Measurements from ENCODE around the gene KRTAP5-9.
"Not testable (repeated sequence)": the region's sequence is repeated elsewhere in the genome, so short reads cannot be mapped to it uniquely, and the experiment has no call there.

The KRTAP5-9 gene

DNA sequence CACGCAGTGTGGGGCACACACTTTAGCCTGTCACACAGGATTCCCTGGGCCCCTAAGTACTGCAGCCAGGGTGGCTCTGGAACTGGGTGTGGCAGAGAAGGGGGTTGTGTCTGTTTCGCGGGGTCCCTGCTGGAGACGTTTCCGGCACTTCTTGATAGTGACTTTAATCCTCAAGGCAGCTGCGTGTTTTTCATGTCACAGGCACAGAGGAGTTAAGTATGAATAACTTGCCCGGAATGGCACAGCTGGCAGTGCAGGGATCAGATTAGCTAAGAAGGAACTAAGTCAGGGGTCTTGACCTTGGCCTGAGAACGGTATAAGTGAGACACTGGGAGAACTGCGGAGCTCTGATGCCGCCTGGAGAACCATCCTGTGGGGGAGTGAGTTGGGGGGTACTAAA lies 28.7 kb upstream of the KRTAP5-9 start:
- no peak overlapping the region for H3K4me3 ChIP-seq (ENCODE audit: low read depth, low read length)
- no peak for DNase-seq (ENCODE audit: low read depth)
- TF ChIP-seq, protein P1, sequence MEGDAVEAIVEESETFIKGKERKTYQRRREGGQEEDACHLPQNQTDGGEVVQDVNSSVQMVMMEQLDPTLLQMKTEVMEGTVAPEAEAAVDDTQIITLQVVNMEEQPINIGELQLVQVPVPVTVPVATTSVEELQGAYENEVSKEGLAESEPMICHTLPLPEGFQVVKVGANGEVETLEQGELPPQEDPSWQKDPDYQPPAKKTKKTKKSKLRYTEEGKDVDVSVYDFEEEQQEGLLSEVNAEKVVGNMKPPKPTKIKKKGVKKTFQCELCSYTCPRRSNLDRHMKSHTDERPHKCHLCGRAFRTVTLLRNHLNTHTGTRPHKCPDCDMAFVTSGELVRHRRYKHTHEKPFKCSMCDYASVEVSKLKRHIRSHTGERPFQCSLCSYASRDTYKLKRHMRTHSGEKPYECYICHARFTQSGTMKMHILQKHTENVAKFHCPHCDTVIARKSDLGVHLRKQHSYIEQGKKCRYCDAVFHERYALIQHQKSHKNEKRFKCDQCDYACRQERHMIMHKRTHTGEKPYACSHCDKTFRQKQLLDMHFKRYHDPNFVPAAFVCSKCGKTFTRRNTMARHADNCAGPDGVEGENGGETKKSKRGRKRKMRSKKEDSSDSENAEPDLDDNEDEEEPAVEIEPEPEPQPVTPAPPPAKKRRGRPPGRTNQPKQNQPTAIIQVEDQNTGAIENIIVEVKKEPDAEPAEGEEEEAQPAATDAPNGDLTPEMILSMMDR (IDR thresholded peaks at IDR 0.05; ENCODE audit: insufficient read depth, low read depth, low read length, missing control alignments): no peak

DNA sequence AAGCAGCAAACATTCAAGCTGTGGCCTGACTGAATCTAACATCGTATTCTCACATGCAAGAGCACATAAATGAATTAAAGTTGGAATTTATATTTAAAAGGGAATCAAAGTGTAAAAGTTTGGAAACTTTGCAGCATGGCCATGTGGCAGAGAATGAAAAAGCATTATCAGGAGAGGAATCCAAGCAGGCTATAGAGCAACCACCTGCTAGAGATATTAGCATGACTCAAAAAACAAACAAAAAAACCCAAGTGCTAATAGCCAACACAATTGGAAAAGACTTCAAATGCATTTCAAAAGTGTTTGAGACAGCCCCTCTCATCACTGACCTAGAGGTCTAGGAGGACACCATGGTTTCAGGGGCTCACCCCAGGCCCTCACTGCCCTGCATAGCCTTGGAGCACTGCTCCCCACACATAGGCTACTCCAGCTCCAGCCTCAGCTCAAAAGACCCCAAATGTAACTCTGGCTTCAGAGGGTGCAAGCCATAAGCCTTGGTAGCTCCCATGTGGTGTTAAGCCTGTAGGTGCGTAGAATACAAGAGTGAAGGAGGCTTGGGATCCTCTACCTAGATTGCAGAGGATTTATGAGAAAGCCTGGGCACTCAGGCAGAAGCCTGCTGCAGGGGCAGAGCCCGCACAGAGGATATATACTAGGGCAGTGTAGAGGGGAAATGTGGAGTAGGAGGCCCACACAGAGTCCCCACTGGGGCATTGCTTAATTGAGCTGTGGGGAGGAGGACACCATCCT lies 22.9 kb upstream of the KRTAP5-9 start:
- DNase-seq (ENCODE audit: low read depth): no peak
- no peak overlapping the region for H3K4me3 ChIP-seq (ENCODE audit: low read depth, low read length)

GRCh38 chr11:71525938-71526495 lies 22.2 kb upstream of the KRTAP5-9 start:
- TF ChIP-seq, protein P1 (IDR thresholded peaks at IDR 0.05; ENCODE audit: insufficient read depth, low read depth, low read length, missing control alignments): no peak

More for the DNA sequence above, 22.9 kb upstream of the KRTAP5-9 start:
- TF ChIP-seq, protein P1 (IDR thresholded peaks at IDR 0.05; ENCODE audit: insufficient read depth, low read depth, low read length, missing control alignments): no peak

GRCh38 chr11:71526796-71527575 lies 21.2 kb upstream of the KRTAP5-9 start, which contains the start of gene KRTAP5-7:
TSS of gene KRTAP5-7 (plus strand) at chr11:71527267. CDS start at chr11:71527301, 34 bp downstream.
- DNase-seq (ENCODE audit: low read depth); H3K4me3 ChIP-seq (ENCODE audit: low read depth, low read length): not testable (repeated sequence)

More at GRCh38 chr11:71525938-71526495, 22.2 kb upstream of the KRTAP5-9 start:
- no peak for DNase-seq (ENCODE audit: low read depth)
- H3K4me3 ChIP-seq (ENCODE audit: low read depth, low read length): no peak overlapping the region

- TF ChIP-seq, protein P1 (IDR thresholded peaks at IDR 0.05; ENCODE audit: insufficient read depth, low read depth, low read length, missing control alignments): no peak
- H3K4me3 ChIP-seq (ENCODE audit: low read depth, low read length): no peak overlapping the region
- no peak for DNase-seq (ENCODE audit: low read depth)
These were observed 20.5 kb upstream of the KRTAP5-9 start for GRCh38 chr11:71527576-71528210.

GRCh38 chr11:71530602-71531001 lies 17.6 kb upstream of the KRTAP5-9 start:
- TF ChIP-seq, protein P1 (IDR thresholded peaks at IDR 0.05; ENCODE audit: insufficient read depth, low read depth, low read length, missing control alignments): no peak
- peak; percentile 64 for DNase-seq (ENCODE audit: low read depth)
- H3K4me3 ChIP-seq (ENCODE audit: low read depth, low read length): no peak overlapping the region

Data from GM12865 (cell line).